ENCODE results near the gene CNTD1. TPM values are rescaled to one million over a fixed set of nuclear protein-coding genes. Genes with fewer than 3 reads are reported as not detected.
"Not testable (repeated sequence)": the region's sequence is repeated elsewhere in the genome, so short reads cannot be mapped to it uniquely, and the experiment has no call there.

Gene CNTD1
- total RNA-seq, 1 experiment from 2014 or later: not detected

- DNase-seq (ENCODE audit: low spot score); in situ Hi-C loops (cut with HindIII; ENCODE audit: low sequenced_read_pairs): not testable (repeated sequence)
These were observed 57.4 kb downstream of the CNTD1 start for GRCh38 chr17:42856093-42856492.

GRCh38 chr17:42856516-42856915 is 57.9 kb downstream of the CNTD1 start:
- DNase-seq (ENCODE audit: low spot score); in situ Hi-C loops (cut with HindIII; ENCODE audit: low sequenced_read_pairs): not testable (repeated sequence)

GRCh38 chr17:42857389-42857788 is 58.7 kb downstream of the CNTD1 start:
- no peak for DNase-seq (ENCODE audit: low spot score)
- in situ Hi-C loops (cut with HindIII; ENCODE audit: low sequenced_read_pairs): no loop called here

Other genes with a start within 250 kb of the CNTD1 start
- 3.5 and 4.4 TPM in 2 replicates for gene HSD17B1, start 245.9 kb upstream of the CNTD1 start, total RNA-seq (2014; rRNA removed; shearing (Covaris generic))
- gene COASY, start 236.7 kb upstream of the CNTD1 start, total RNA-seq (2014; rRNA removed; shearing (Covaris generic)): 11.9 and 19.2 TPM in 2 replicates
- 14.1 and 44.7 TPM in 2 replicates for gene MLX, start 231.8 kb upstream of the CNTD1 start, total RNA-seq (2014; rRNA removed; shearing (Covaris generic))
- 6.2 and 14.9 TPM in 2 replicates for gene PSMC3IP, start 221.1 kb upstream of the CNTD1 start, total RNA-seq (2014; rRNA removed; shearing (Covaris generic))
- 26.1 and 30.4 TPM in 2 replicates for gene RETREG3, start 189.5 kb upstream of the CNTD1 start, total RNA-seq (2014; rRNA removed; shearing (Covaris generic))
- 51.4 and 102 TPM in 2 replicates for gene TUBG1, start 189.2 kb upstream of the CNTD1 start, total RNA-seq (2014; rRNA removed; shearing (Covaris generic))
- gene TUBG2, start 139.6 kb upstream of the CNTD1 start, total RNA-seq (2014; rRNA removed; shearing (Covaris generic)): 1.1 and 3.2 TPM in 2 replicates
- gene PLEKHH3, start 121.9 kb upstream of the CNTD1 start, total RNA-seq (2014; rRNA removed; shearing (Covaris generic)): 46.1 and 51.0 TPM in 2 replicates
- 20.1 and 24.2 TPM in 2 replicates for gene CCR10, start 117.0 kb upstream of the CNTD1 start, total RNA-seq (2014; rRNA removed; shearing (Covaris generic))
- 11.4 and 13.3 TPM in 2 replicates for gene CNTNAP1, start 116.3 kb upstream of the CNTD1 start, total RNA-seq (2014; rRNA removed; shearing (Covaris generic))
- 10.0 and 14.7 TPM in 2 replicates for gene EZH1, start 53.8 kb upstream of the CNTD1 start, total RNA-seq (2014; rRNA removed; shearing (Covaris generic))
- gene RAMP2, start 37.6 kb upstream of the CNTD1 start, total RNA-seq (2014; rRNA removed; shearing (Covaris generic)): 0.51 and 1.5 TPM in 2 replicates
- gene VPS25, start 25.4 kb upstream of the CNTD1 start, total RNA-seq (2014; rRNA removed; shearing (Covaris generic)): 150 and 199 TPM in 2 replicates
- gene WNK4, start 18.3 kb upstream of the CNTD1 start, total RNA-seq (2014; rRNA removed; shearing (Covaris generic)): not detected in 2 replicates
- gene COA3, start 157 bp upstream of the CNTD1 start, total RNA-seq (2014; rRNA removed; shearing (Covaris generic)): 53.7 and 75.4 TPM in 2 replicates
- 71.6 and 109 TPM in 2 replicates for gene BECN1, start 25.4 kb downstream of the CNTD1 start, total RNA-seq (2014; rRNA removed; shearing (Covaris generic))
- gene PSME3, start 34.5 kb downstream of the CNTD1 start, total RNA-seq (2014; rRNA removed; shearing (Covaris generic)): 53.6 and 116 TPM in 2 replicates
- not detected in 2 replicates for gene AOC2, start 45.7 kb downstream of the CNTD1 start, total RNA-seq (2014; rRNA removed; shearing (Covaris generic))
- gene AOC3, start 52.3 kb downstream of the CNTD1 start, total RNA-seq (2014; rRNA removed; shearing (Covaris generic)): 0.78 TPM in 1 of 2 replicates, not detected in the other
- not detected in 2 replicates for gene G6PC1, start 101.9 kb downstream of the CNTD1 start, total RNA-seq (2014; rRNA removed; shearing (Covaris generic))
- gene AARSD1, start 165.6 kb downstream of the CNTD1 start, total RNA-seq (2014; rRNA removed; shearing (Covaris generic)): 15.3 and 42.3 TPM in 2 replicates
- not detected in 2 replicates for gene PTGES3L, start 181.2 kb downstream of the CNTD1 start, total RNA-seq (2014; rRNA removed; shearing (Covaris generic))
- gene RUNDC1, start 181.7 kb downstream of the CNTD1 start, total RNA-seq (2014; rRNA removed; shearing (Covaris generic)): 7.2 and 9.5 TPM in 2 replicates
- 1,864 and 2,481 TPM in 2 replicates for gene RPL27, start 199.6 kb downstream of the CNTD1 start, total RNA-seq (2014; rRNA removed; shearing (Covaris generic))
- 34.8 and 41.6 TPM in 2 replicates for gene IFI35, start 207.9 kb downstream of the CNTD1 start, total RNA-seq (2014; rRNA removed; shearing (Covaris generic))
- 307 and 355 TPM in 2 replicates for gene VAT1, start 223.5 kb downstream of the CNTD1 start, total RNA-seq (2014; rRNA removed; shearing (Covaris generic))
- 10.4 and 10.9 TPM in 2 replicates for gene RND2, start 226.4 kb downstream of the CNTD1 start, total RNA-seq (2014; rRNA removed; shearing (Covaris generic))